ENCODE measurements around the gene PBXIP1.

PBXIP1 gene

GRCh38 chr1:154899041-154899440, 56.9 kb downstream of the PBXIP1 start:
- no peaks in the 10 kb centered on the region for H3K79me2 ChIP-seq (ENCODE audit: insufficient read depth, low read length)
- H3K36me3 ChIP-seq (ENCODE audit: insufficient read depth, low read length) = no peaks in the 10 kb centered on the region
- no peak for DNase-seq
- H3K4me2 ChIP-seq (ENCODE audit: insufficient read depth, low read length) = no peak overlapping the region
- no peak overlapping the region for H3K9ac ChIP-seq (ENCODE audit: low read depth, low read length)
- H4K20me1 ChIP-seq (ENCODE audit: insufficient read depth, low read length) = 0 out of 2 replicates have a peak, but pooled peaks cover 3% of the 10 kb centered on the region
- no peaks in the 10 kb centered on the region for H3K4me1 ChIP-seq (ENCODE audit: insufficient read depth, low read length)
- ATAC-seq (ENCODE audit: insufficient read depth, low read depth) = no peak
- no peaks in the 10 kb centered on the region for H3K9me3 ChIP-seq (ENCODE audit: insufficient read depth, low read length, severe bottlenecking)
- H3K27ac ChIP-seq (ENCODE audit: low read length) = no peak overlapping the region
- no peak for TF ChIP-seq EZH2 (IDR thresholded peaks at IDR 0.05; ENCODE audit: borderline replicate concordance, low read depth, low read length, severe bottlenecking)
- TF ChIP-seq CTCF (IDR thresholded peaks at IDR 0.05; ENCODE audit: borderline replicate concordance, extremely low read depth, low read length, poor library complexity, severe bottlenecking) = no peak
- no peak overlapping the region for H2AFZ ChIP-seq (ENCODE audit: low read depth, low read length)
- no peak overlapping the region for H3K4me3 ChIP-seq (ENCODE audit: low read depth in 1 of 2, low read length in 2 of 2)
- H3K27me3 ChIP-seq (ENCODE audit: insufficient read depth, low read length, poor library complexity) = peaks cover 8% of the 10 kb centered on the region

DNA sequence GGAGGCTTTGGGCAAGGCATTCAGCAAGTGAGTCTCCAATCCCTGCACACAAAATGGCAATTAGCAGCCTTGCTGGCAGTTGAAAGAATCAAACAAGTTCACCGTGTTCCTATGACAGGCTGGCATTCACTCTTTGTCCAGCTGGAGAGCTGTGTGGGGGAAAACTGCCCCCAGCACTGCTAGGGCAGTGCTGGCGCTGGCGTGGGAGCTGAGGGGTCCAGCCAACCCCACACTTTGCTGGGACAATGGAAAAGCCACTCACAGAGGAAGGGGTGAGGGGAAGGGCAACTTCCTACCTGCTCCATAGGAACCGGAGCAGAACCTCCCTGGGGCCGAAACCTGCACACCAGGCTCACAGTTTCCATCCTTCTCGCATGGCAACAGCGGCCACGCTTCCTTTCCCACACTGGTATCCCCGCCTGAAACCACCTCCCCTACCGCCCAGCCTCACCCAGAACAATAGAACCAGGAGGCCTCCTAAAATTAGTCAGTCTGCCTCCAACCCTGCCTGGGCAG, 59.1 kb downstream of the PBXIP1 start:
- Histone ChIP-seq H3K27me3 (ENCODE audit: insufficient read depth, low read length, poor library complexity) (peaks cover 9% of the 10 kb centered on the region), H4K20me1 (ENCODE audit: insufficient read depth, low read length) (no peaks in the 10 kb centered on the region), H3K9me3 (ENCODE audit: insufficient read depth, low read length, severe bottlenecking) (no peaks in the 10 kb centered on the region), H3K9ac (ENCODE audit: low read depth, low read length) (no peak overlapping the region), H3K79me2 (ENCODE audit: insufficient read depth, low read length) (no peaks in the 10 kb centered on the region), H3K36me3 (ENCODE audit: insufficient read depth, low read length) (no peaks in the 10 kb centered on the region), H3K4me1 (ENCODE audit: insufficient read depth, low read length) (no peaks in the 10 kb centered on the region), H2AFZ (ENCODE audit: low read depth, low read length) (no peak overlapping the region), H3K4me2 (ENCODE audit: insufficient read depth, low read length) (no peak overlapping the region), H3K4me3 (ENCODE audit: low read depth in 1 of 2, low read length in 2 of 2) (no peak overlapping the region), H3K27ac (ENCODE audit: low read length) (no peak overlapping the region)
- no peak for TF ChIP-seq CTCF (IDR thresholded peaks at IDR 0.05; ENCODE audit: borderline replicate concordance, extremely low read depth, low read length, poor library complexity, severe bottlenecking)
- no peak for TF ChIP-seq EZH2 (IDR thresholded peaks at IDR 0.05; ENCODE audit: borderline replicate concordance, low read depth, low read length, severe bottlenecking)
- no peak for DNase-seq
- no peak for ATAC-seq (ENCODE audit: insufficient read depth, low read depth)

DNA sequence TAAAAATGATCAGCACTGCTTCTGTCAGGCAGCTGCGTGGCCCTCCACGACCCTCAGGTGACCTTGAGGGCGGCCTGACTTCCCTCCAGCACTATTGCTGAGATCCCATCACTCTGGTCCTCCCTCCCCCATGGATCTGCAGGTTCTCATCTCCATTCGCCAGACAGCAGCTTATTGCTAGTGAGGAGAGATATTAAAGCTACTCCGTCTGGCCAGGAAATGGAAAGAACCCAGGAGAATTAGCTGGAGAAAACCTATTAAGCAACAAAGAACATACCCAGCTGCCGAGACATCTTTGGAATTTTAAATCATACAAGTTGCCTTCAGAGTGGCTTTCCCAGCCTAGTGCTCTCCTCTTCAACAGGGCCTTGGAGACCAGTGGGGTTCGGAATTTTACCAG, 60.1 kb downstream of the PBXIP1 start:
- Histone ChIP-seq H3K4me2 (ENCODE audit: insufficient read depth, low read length) (no peak overlapping the region), H2AFZ (ENCODE audit: low read depth, low read length) (no peak overlapping the region), H4K20me1 (ENCODE audit: insufficient read depth, low read length) (no peaks in the 10 kb centered on the region), H3K27ac (ENCODE audit: low read length) (no peak overlapping the region), H3K79me2 (ENCODE audit: insufficient read depth, low read length) (no peaks in the 10 kb centered on the region), H3K4me1 (ENCODE audit: insufficient read depth, low read length) (no peaks in the 10 kb centered on the region), H3K9ac (ENCODE audit: low read depth, low read length) (no peak overlapping the region), H3K36me3 (ENCODE audit: insufficient read depth, low read length) (no peaks in the 10 kb centered on the region), H3K4me3 (ENCODE audit: low read depth in 1 of 2, low read length in 2 of 2) (no peak overlapping the region), H3K9me3 (ENCODE audit: insufficient read depth, low read length, severe bottlenecking) (no peaks in the 10 kb centered on the region), H3K27me3 (ENCODE audit: insufficient read depth, low read length, poor library complexity) (peaks cover 9% of the 10 kb centered on the region)
- TF ChIP-seq EZH2 (IDR thresholded peaks at IDR 0.05; ENCODE audit: borderline replicate concordance, low read depth, low read length, severe bottlenecking) (no peak), CTCF (IDR thresholded peaks at IDR 0.05; ENCODE audit: borderline replicate concordance, extremely low read depth, low read length, poor library complexity, severe bottlenecking) (no peak)
- DNase-seq (no peak), ATAC-seq (ENCODE audit: insufficient read depth, low read depth) (no peak)

Measured in DND-41 (cell line).